Lower leg skin (tissue), 4 donors: ENCODE measurements around the gene PRKX. TPM values are rescaled to one million over a fixed set of nuclear protein-coding genes. Genes with fewer than 3 reads are reported as not detected.
"Not testable (repeated sequence)": the region's sequence is repeated elsewhere in the genome, so short reads cannot be mapped to it uniquely, and the experiment has no call there.

Experiments used
- DNase-seq, 2 donors: peaks; one replicate each; pipeline ENCODE4 v3.0.0-alpha.2; 2019; ENCODE audit warnings: low spot score in 2 of 2
- H3K4me3 ChIP-seq: fragments of 200-600 bp; sonication (generic); 2 replicates; pipeline ENCODE4 v1.5.1; 2017; ENCODE audit warnings: mild to moderate bottlenecking, low read depth; ENCODE audit not compliant: poor library complexity, severe bottlenecking
- CTCF ChIP-seq, 3 donors: fragments of 450-650 bp; IDR thresholded peaks; one replicate each; pipeline ENCODE4 v1.5.1; 2016; ENCODE audit warnings: antibody characterized with exemption in 3 of 3, mild to moderate bottlenecking in 3 of 3, moderate library complexity in 2 of 3
- POLR2A ChIP-seq, 2 donors: fragments of 450-650 bp; IDR thresholded peaks; one replicate each; pipeline ENCODE4 v1.6.1; 2016 to 2017; ENCODE audit warnings: antibody characterized with exemption in 2 of 2, mild to moderate bottlenecking in 1 of 2, moderate library complexity in 1 of 2
- WGBS, 2 donors: methylation state at CpG; one replicate each; pipeline ENCODE4 v1.1.5; 2018; 5-methylcytosine and 5-hydroxymethylcytosine counted together
- intact Hi-C: fragments of 100-400 bp; cut with DNase I; formaldehyde crosslinking; loops from one replicate; pipeline ENCODE4 v1.15.0; 2023; ENCODE audit warnings: low total_unique reads
- total RNA-seq, 4 donors: library from RNA; depleted of rRNA; stranded (reverse); fragments of >200 nt; gene quantifications; one replicate each; pipeline ENCODE4 v1.1.0, GENCODE V29; 2016

The PRKX gene
- total RNA-seq, 4 donors from 2014 or later, result 21.3 to 29.2 (median 23.9) TPM

DNA sequence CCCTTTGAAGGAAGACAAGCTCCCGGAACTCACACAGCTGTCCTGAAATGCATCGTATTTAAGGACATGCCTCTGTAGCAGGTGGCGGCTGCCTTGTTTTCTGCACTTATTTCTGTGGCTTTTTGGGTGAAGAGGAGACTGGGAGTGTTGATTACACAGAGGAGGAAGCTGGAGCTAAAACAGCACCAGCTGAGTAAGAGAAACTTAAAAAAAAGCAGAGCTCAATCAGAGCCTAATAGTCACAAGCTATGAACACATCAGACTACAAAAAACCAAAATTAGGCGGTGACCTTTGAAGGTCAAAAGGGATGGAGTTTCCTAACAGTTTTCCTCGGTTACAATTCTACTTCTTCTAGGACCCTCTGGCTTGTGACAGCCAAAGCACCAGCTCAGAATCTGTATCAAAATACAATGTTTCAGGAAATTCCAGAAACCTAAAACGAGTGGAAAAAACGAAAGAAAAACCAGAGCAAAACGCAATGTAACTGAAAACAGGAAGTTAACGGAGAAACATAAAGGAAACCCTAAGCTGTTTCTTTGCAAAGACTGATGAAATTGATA, 13.5 kb downstream of the PRKX start:
- no peak overlapping the region for H3K4me3 ChIP-seq
- TF ChIP-seq POLR2A (IDR thresholded peaks at IDR 0.05) (no peak), CTCF (IDR thresholded peaks at IDR 0.05) (no peak)
- DNase-seq, result no peak
- intact Hi-C loops, result loop anchor here (10.0 kb wide), 1 partner anchor 45 kb away; no protein-coding TSS in a partner anchor
- 37 to 49% methylated on average over 9 of the region's 9 CpGs for WGBS, 2 donors

GRCh38 chrX:3697701-3698279, 15.7 kb downstream of the PRKX start:
- TF ChIP-seq POLR2A (IDR thresholded peaks at IDR 0.05) (no peak), CTCF (IDR thresholded peaks at IDR 0.05) (no peak)
- H3K4me3 ChIP-seq, result no peak overlapping the region
- intact Hi-C loops, result no loop called here
- WGBS, 2 donors, result 50 to 73% methylated on average over 14 to 16 of the region's 16 CpGs
- DNase-seq, result peak in 1 of 2 donors; percentile 14

- TF ChIP-seq CTCF (IDR thresholded peaks at IDR 0.05) (no peak), POLR2A (IDR thresholded peaks at IDR 0.05) (no peak)
- intact Hi-C loops, result no loop called here
- 71 to 84% methylated on average over 9 of the region's 9 CpGs for WGBS, 2 donors
- no peak for DNase-seq
- no peak overlapping the region for H3K4me3 ChIP-seq
Measured at GRCh38 chrX:3697220-3697684, 16.2 kb downstream of the PRKX start.

DNA sequence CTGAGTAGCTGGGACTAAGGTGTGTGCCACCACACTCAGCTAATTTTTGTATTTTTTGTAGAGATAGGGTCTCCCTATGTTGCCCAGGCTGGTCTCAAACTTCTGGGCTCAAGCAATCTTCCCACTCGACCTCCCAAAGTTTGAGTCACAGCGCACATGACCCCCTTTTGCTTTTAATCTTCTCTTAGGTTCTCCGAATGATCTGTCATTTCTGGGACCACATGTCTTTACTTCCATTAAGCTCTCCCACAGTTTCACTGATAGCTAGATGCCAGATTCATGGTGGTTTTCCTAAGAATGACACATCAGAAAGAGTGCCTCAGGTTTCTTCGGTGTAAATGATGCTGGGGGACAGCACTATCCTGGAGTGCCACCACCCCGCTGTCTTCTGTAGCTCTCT, 17.9 kb downstream of the PRKX start:
- intact Hi-C loops, result no loop called here
- H3K4me3 ChIP-seq, result no peak overlapping the region
- no peak for DNase-seq
- WGBS, 2 donors, result 90 to 95% methylated on average over 5 of the region's 5 CpGs
- TF ChIP-seq POLR2A (IDR thresholded peaks at IDR 0.05), result no peak
- no peak for TF ChIP-seq CTCF (IDR thresholded peaks at IDR 0.05)

- no peak for TF ChIP-seq CTCF (IDR thresholded peaks at IDR 0.05)
- TF ChIP-seq POLR2A (IDR thresholded peaks at IDR 0.05), result no peak
- no peak overlapping the region for H3K4me3 ChIP-seq
- intact Hi-C loops, result no loop called here
- WGBS, 2 donors, result 52 to 69% methylated on average over 3 of the region's 3 CpGs
- DNase-seq, result no peak
Measured at GRCh38 chrX:3690140-3690539, 23.3 kb downstream of the PRKX start.

DNA sequence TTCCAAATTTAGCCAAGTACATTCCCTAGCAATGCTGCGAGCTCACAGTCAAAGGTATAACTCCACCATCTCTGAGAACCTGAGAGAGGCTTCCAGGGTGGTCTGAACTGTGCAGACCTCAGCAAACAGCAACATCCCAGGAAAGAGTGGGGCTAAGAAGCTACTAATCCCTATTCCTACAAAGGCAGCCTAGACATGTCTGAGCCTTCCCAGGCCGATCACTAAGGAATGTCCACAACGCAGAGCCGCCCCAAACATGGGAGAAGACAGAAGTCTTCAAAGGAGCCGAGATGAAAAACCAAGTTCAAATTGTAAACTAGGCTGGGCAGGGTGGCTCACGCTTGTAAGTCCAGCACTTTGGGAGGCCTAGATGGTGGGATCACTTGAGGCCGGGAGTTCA, 30.2 kb downstream of the PRKX start:
- H3K4me3 ChIP-seq, DNase-seq, intact Hi-C loops: not testable (repeated sequence)
- WGBS, 2 donors, result 77 to 80% methylated on average over 6 of the region's 7 CpGs
